NK-92 (cell line): ENCODE data around the gene PCCB.
"Not testable (repeated sequence)": the region's sequence is repeated elsewhere in the genome, so short reads cannot be mapped to it uniquely, and the experiment has no call there.

Experiments
- DNase-seq: peaks from one replicate; lab custom pipeline; 2025; ENCODE audit not compliant: unreplicated experiment; lab: John Stamatoyannopoulos, UW

Gene PCCB

DNA sequence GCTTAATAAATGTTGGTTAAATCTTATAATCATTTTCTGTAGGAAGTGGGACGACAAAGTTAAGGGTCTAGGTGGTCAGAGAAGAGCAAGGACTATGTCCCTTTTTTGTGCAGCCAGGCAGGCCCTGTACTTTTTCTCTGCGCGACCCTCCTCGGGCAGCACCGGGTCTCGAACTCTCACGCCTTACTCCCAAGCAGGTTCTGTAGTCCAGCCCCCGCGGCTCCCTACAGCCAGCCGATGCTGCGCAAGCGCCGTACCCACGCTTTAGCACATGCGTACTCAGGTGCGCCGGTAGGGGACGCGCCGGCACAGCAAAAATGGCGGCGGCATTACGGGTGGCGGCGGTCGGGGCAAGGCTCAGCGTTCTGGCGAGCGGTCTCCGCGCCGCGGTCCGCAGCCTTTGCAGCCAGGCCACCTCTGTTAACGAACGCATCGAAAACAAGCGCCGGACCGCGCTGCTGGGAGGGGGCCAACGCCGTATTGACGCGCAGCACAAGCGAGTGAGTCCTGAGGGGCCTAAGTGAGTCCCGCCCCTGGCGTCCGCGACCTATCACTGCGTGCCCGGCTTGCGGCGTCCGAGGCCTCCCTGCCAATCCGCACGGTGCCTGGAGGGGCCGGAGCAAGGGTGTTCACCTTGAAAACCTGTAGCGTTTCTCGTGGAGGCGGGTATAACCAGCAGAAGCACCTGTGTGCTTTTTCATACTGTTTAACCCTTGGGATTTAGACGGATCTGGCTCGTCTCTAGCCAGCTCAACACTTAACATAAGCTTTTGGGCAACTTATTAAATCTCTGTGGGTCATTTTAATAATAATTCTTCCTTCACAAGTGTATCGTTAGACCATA, at the start of gene PCCB:
PCCB (plus strand) TSS at position 282 of the 844 bp plus-strand sequence; CDS start at position 318, 36 bp downstream.
- peak; percentile 18 for DNase-seq

GRCh38 chr3:136207489-136208115, 42.5 kb upstream of the PCCB start:
- DNase-seq: no peak

GRCh38 chr3:136209921-136210320, 40.2 kb upstream of the PCCB start:
- no peak for DNase-seq

DNA sequence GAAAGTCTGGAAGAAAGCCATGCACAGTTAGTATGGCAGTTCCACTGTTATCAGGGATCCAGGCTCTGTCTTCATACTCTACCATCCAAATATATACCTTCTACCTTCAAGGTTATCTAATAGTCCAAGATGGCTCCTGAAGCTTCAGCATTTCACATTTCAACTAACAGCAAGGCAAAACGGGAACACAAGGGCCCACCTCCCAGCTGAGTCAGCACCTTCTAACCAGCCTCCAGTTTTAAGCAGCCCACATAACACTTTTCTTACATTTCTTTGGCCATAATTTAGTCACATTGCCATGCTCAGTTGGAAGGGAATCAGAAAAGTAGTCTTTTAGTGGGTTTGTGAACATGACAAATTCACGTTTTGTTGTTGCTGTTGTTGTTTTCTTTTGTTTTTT, 38.6 kb upstream of the PCCB start:
- DNase-seq: no peak

DNA sequence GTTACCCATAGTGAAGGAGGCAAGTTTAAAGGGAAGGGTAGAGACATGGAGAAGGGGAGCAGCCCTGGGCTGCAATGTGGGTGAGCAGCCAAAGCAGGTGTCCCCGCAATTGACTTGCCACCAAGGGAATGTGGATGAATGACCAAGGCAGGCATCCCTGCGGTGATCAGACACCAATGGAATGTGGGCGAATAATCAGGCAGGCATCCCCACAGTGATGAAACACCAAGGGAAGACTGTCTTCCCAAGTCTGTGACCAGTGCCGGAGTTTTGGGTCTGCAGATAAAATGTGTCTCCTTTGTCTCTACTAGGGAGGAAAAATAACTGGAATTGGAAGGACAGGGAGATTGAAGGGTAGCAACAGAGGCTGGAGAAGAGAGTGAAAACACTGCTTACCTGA, 27.4 kb upstream of the PCCB start:
- not testable (repeated sequence) for DNase-seq

GRCh38 chr3:136232413-136232812, 17.7 kb upstream of the PCCB start:
- DNase-seq: no peak

DNA sequence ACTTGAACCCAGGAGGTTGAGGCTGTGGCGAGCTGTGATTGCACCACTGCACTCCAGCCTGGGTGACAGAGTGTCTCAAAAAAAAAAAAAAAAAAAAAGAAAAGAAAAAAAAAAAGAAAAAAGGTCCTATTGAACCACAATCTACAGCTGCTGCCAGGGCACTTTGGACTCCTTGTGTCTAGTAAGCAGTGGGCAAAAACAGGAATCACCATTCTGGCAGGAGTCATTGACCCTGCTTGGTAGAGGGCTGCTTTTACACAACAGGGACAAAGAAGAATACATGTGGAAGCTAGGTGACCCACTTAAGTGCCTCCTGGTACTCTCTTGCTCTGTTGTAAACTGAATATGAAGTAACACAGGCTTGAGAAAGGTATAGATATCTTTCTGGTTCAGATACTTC, 14.6 kb upstream of the PCCB start:
- DNase-seq: no peak

DNA sequence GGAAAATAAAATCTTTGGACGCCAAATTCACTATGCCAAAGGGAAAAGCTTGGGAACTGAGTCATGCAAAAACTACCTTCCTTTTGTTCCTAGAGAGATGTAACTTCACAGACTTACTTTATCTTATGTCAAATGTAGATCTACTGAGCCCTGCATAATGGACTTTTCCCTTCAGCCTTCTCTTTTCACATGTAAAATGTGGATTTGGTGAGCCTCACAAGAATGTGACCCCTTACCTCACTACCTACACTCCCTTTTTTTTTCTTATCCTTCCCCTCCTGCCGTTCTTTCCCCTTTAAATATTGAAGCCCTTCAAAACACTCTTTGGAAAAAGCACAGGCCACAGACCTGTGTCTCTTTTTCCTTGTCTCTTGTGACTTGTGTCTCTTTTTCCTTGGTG, 14.0 kb upstream of the PCCB start:
- no peak for DNase-seq

DNA sequence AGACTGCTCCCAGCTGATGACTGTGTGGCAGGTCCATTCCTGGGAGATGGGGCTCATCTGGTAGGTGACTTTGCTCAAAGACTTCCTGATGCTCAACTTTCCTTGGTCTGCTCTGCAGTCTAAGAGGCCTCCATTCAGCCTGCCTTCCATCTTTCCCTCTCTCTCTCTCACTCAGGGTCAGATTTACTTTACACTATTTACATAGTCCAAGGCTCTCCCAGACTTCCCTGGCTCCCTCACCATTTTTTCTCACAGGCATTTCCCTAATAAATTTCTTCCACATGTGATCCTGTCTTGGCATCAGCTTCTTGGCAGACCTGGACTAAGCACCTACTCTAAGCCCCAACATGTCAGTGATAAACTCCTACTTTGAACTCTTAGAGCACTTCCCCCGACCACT, 13.0 kb upstream of the PCCB start:
- DNase-seq: no peak

- no peak for DNase-seq
Measured at GRCh38 chr3:136237961-136238649, 12.0 kb upstream of the PCCB start.

GRCh38 chr3:136239094-136239493, 11.0 kb upstream of the PCCB start:
- no peak for DNase-seq

GRCh38 chr3:136245691-136246090, 4.4 kb upstream of the PCCB start:
- no peak for DNase-seq

- no peak for DNase-seq
Measured at GRCh38 chr3:136247436-136247835, 2.7 kb upstream of the PCCB start.

DNA sequence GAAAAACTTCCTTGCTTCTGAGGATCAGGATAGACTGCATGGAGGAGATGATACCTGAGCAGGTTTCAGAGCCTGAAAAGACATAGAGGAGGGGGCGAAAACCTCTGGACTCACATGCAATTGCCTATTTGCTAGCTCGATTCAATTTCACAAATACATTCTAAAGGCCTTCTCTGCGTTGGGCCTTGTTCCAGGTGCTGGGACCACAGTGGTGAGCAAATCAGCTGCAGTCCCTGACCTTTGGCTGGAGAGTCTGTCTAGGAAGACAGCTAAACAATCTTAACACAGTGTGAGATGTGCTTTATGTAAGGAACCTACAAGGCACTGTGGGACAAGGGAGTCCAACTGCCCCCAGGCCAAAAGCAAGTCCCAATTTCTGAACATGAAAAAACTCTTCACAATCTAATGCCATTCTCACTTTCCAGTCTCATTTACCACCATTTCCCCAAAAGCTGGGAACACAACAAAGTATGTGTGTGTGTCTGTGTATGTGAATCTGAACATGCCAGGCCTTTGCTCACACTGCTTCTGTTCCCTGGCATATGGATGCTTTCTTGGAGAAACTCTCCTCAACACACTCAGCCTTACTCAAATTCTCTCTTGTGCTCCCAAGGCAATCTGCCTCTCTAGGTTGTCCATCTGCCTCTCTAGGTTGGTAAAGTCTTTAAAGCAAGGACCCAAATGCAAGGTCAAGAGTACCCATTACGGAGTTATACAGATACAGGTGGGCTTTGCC, 2.1 kb upstream of the PCCB start:
- DNase-seq: no peak

DNA sequence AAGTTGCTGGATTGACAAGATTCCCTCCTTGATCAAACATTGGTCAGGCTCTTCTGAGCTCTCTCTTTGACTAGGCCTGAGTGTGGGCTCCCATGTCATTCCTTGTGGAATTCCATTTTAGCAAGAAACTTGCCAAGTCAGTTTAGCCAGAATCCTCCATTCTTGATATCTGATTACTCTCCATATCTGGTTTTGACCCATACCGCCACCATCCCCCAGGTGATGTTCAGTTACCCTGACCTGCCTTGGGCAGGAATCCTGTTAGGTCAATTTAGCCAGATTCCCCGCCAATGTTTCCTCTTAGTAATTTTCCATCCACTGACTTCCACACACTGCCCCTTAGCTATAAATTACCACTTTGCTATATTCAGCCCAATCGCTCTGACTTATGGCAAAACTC, 1.0 kb upstream of the PCCB start:
- no peak for DNase-seq

DNA sequence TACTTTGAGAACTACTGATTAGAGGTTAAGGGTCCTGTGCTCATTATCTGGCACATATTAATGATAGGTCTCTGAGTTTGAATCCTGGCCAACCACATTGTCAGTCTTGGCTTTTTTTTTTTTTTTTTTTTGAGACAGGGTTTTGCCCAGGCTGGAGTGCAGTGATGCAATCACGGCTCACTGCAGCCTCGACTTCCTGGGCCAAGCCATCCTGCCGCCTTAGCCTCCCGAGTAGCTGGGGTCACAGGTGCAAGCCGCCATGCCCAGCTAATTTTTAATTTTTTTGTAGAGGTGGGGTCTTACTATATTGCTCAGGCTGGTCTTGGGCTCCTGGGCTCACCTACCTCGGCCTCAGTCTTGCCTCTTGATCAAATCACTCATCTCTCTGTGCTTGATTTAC, 547 bp upstream of the PCCB start:
- no peak for DNase-seq

DNA sequence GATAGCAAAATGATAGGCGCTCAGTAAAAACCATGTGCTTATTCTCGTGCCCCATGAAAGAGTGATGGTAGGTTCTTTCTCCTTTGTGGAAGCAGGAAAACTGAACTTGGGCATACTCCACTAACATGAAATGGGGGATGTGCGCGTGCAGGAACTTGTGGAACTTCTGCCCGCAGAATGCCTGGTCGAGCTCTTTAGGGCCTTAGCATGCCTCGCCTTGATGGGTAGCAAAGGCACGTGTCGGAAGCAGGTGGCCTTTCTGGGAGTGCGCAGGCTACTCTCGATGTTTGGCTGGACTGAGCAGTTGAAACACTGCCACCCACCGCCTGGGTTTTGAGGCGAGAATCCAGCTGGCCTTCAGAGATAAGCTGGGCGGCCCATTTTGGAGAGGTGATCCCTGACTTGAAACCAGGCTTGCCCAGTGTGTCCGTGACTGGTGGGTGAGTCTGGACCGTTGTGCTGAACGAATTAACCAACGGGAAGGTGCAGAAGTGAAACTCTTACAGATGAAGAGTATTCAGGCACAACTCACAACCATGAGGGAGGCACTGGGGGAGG, 842 bp downstream of the PCCB start:
- no peak for DNase-seq

DNA sequence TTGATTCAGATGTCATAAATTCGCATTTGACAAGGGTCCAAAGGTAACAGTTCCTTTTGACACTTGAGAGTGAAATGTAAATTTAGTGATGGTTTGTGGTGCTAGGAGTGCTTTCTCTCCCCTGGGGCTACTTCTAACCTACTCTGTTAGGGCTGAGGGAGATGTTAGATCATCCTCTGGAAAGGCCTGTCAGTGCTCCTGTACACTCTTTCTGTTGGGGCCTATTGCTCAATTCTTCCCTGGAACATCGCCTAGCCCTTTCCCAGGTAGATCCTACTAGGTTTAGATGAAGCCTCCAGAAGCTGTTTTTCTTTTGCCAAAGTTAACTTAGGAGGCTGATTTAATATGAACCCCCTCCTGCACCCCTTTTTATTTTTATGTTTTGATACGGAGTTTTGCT, 1.4 kb downstream of the PCCB start:
- DNase-seq: no peak

GRCh38 chr3:136255672-136256406, 5.7 kb downstream of the PCCB start:
- DNase-seq: no peak

GRCh38 chr3:136258199-136258598, 8.1 kb downstream of the PCCB start:
- DNase-seq: no peak
